GM23248 (cell line): ENCODE data around the gene TNS3.

Experiments used
- EZH2 ChIP-seq: fragments of 200-600 bp; sonication (generic); IDR thresholded peaks from 2 replicates; pipeline ENCODE4 v1.6.1; 2018; ENCODE audit warnings: antibody characterized with exemption, mild to moderate bottlenecking; ENCODE audit not compliant: insufficient read depth, poor library complexity, severe bottlenecking
- EZH2phosphoT487 ChIP-seq: fragments of 200-600 bp; sonication (generic); IDR thresholded peaks from 2 replicates; pipeline ENCODE4 v1.6.1; 2018; ENCODE audit warnings: antibody characterized with exemption, moderate library complexity, mild to moderate bottlenecking, low read depth; ENCODE audit not compliant: insufficient read depth

GRCh38 chr7:47520406-47520805 lies 61.5 kb downstream of the TNS3 start:
- no peak for TF ChIP-seq EZH2
- TF ChIP-seq EZH2phosphoT487 = no peak
